Left ventricle myocardium inferior (tissue), 1 donor: ENCODE measurements around the gene PEAR1. TPM values are rescaled to one million over a fixed set of nuclear protein-coding genes. Genes with fewer than 3 reads are reported as not detected.

Experiments
- DNase-seq: peaks from one replicate; pipeline ENCODE4 v3.0.0-alpha.2; 2020
- H3K27ac ChIP-seq: fragments of 200-600 bp; replicated peaks from 2 replicates; pipeline ENCODE4 v1.8.0; 2021
- H3K27me3 ChIP-seq: fragments of 200-600 bp; 2 replicates; pipeline ENCODE4 v1.8.0; 2021; ENCODE audit warnings: low read depth
- H3K36me3 ChIP-seq: fragments of 200-600 bp; 2 replicates; pipeline ENCODE4 v1.8.0; 2021
- H3K4me1 ChIP-seq: fragments of 200-600 bp; 2 replicates; pipeline ENCODE4 v1.8.0; 2021
- H3K4me3 ChIP-seq: fragments of 200-600 bp; 2 replicates; pipeline ENCODE4 v1.8.0; 2021; ENCODE audit warnings: mild to moderate bottlenecking, moderate library complexity
- H3K9me3 ChIP-seq: fragments of 200-600 bp; replicated peaks from 2 replicates; pipeline ENCODE4 v1.8.0; 2021
- CTCF ChIP-seq: fragments of 200-600 bp; IDR thresholded peaks from 2 replicates; pipeline ENCODE4 v1.8.0; 2021; ENCODE audit warnings: antibody characterized with exemption, mild to moderate bottlenecking, borderline replicate concordance
- intact Hi-C: fragments of 100-400 bp; cut with micrococcal nuclease; formaldehyde crosslinking; loops from one replicate; pipeline ENCODE4 v1.11.0; 2022
- total RNA-seq: library from RNA; stranded (reverse); fragmentation: NEBNext Ultra II Directional; extraction: Animal tissue kit (Norgen Biotek cat#: 25700); gene quantifications from one replicate; pipeline ENCODE4 v1.2.1, GENCODE V29; 2021
- donor health status: DM: no; HTN: yes; CAD: no; lungs with severe emphysema.

PEAR1 gene
- total RNA-seq, 1 donor from 2014 or later = 7.1 TPM

GRCh38 chr1:156865258-156865657 lies 28.3 kb upstream of the PEAR1 start:
- peaks cover 80% of the 10 kb centered on the region for H3K27me3 ChIP-seq

DNA sequence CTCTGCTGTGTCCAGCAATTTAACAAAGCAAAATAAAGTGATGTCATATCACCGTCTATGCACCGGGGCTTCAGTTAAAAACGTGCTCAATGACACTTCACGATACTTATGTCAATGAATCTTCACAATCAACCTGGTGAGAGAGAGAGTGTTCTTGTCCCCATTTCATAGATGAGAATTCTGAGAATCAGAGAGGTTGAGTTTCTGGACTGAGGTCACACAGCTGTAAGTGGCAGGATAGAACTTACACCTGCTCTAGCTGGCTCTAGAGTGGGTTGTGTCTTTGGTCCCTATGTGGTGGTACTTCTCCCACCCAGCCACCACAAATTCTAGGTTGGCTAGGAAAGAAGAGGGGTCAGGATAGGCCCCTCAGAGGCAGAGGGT lies 27.7 kb upstream of the PEAR1 start:
- no peaks in the 10 kb centered on the region for H3K36me3 ChIP-seq
- H3K27ac ChIP-seq = no peak overlapping the region
- intact Hi-C loops = loop anchor here (10.0 kb wide), 1 partner anchor 71 kb away; no protein-coding TSS in a partner anchor
- peaks cover 74% of the 10 kb centered on the region for H3K27me3 ChIP-seq
- no peak for TF ChIP-seq CTCF
- no peak overlapping the region for H3K4me3 ChIP-seq
- H3K4me1 ChIP-seq = peaks cover 5% of the 10 kb centered on the region
- DNase-seq = no peak
- no peaks in the 10 kb centered on the region for H3K9me3 ChIP-seq

More at GRCh38 chr1:156865258-156865657, 28.3 kb upstream of the PEAR1 start:
- Histone ChIP-seq H3K27ac (no peak overlapping the region), H3K9me3 (no peaks in the 10 kb centered on the region), H3K4me3 (no peak overlapping the region), H3K36me3 (no peaks in the 10 kb centered on the region), H3K4me1 (peaks cover 11% of the 10 kb centered on the region)
- intact Hi-C loops = loop anchor here (10.0 kb wide), 1 partner anchor 70 kb away; no protein-coding TSS in a partner anchor
- no peak for TF ChIP-seq CTCF
- DNase-seq = no peak

- DNase-seq = no peak
- Histone ChIP-seq H3K36me3 (no peaks in the 10 kb centered on the region), H3K4me3 (no peak overlapping the region), H3K27me3 (peaks cover 68% of the 10 kb centered on the region), H3K4me1 (no peaks in the 10 kb centered on the region), H3K27ac (no peak overlapping the region), H3K9me3 (no peaks in the 10 kb centered on the region)
- no peak for TF ChIP-seq CTCF
- intact Hi-C loops = loop anchor here (10.0 kb wide), 1 partner anchor 72 kb away; no protein-coding TSS in a partner anchor
Measured at GRCh38 chr1:156866249-156866909, 27.1 kb upstream of the PEAR1 start.

- H3K4me1 ChIP-seq = no peaks in the 10 kb centered on the region
- H3K27ac ChIP-seq = no peak overlapping the region
- DNase-seq = no peak
- H3K4me3 ChIP-seq = no peak overlapping the region
- H3K36me3 ChIP-seq = no peaks in the 10 kb centered on the region
- no peaks in the 10 kb centered on the region for H3K9me3 ChIP-seq
- TF ChIP-seq CTCF = no peak
- intact Hi-C loops = loop anchor here (10.0 kb wide), 1 partner anchor 74 kb away; no protein-coding TSS in a partner anchor
- H3K27me3 ChIP-seq = peaks cover 49% of the 10 kb centered on the region
Measured at GRCh38 chr1:156868341-156868740, 25.2 kb upstream of the PEAR1 start.

GRCh38 chr1:156869455-156869854 lies 24.1 kb upstream of the PEAR1 start:
- intact Hi-C loops = loop anchor here (10.0 kb wide), 1 partner anchor 75 kb away; no protein-coding TSS in a partner anchor
- no peak for DNase-seq

More at GRCh38 chr1:156869455-156869854, 24.1 kb upstream of the PEAR1 start:
- TF ChIP-seq CTCF = no peak
- Histone ChIP-seq H3K4me3 (no peak overlapping the region), H3K27me3 (peaks cover 49% of the 10 kb centered on the region), H3K27ac (no peak overlapping the region), H3K36me3 (no peaks in the 10 kb centered on the region), H3K4me1 (no peaks in the 10 kb centered on the region), H3K9me3 (no peaks in the 10 kb centered on the region)
